DOHH2 (cell line): ENCODE data around the gene CARD8.
A peak's percentile ranks its signal among the peaks of the same experiment; 100 is the strongest.

Experiments
- H3F3A ChIP-seq: fragments of 200-600 bp; sonication (generic), shearing (Covaris generic); 2 replicates; pipeline ENCODE4 v1.6.0; 2016; ENCODE audit warnings: antibody characterized with exemption, mild to moderate bottlenecking; ENCODE audit not compliant: control insufficient read depth, insufficient read depth
- H3K27ac ChIP-seq: fragments of 200-600 bp; sonication (generic); 2 replicates; pipeline ENCODE4 v1.5.1; 2014; ENCODE audit warnings: low read depth, mild to moderate bottlenecking, low read length, moderate library complexity
- H3K27me3 ChIP-seq: fragments of 200-600 bp; sonication (generic); 2 replicates; pipeline ENCODE4 v1.6.1; 2014; ENCODE audit warnings: mild to moderate bottlenecking, low read length, mixed read lengths; ENCODE audit not compliant: control insufficient read depth
- H3K36me3 ChIP-seq: fragments of 200-600 bp; sonication (generic); 2 replicates; pipeline ENCODE4 v1.6.1; 2014; ENCODE audit warnings: mild to moderate bottlenecking, low read length, moderate library complexity, mixed read lengths; ENCODE audit not compliant: control insufficient read depth
- H3K4me1 ChIP-seq: fragments of 200-600 bp; sonication (generic); 2 replicates; pipeline ENCODE4 v1.6.1; 2014; ENCODE audit warnings: mild to moderate bottlenecking, low read length, mixed read lengths; ENCODE audit not compliant: control insufficient read depth
- H3K4me2 ChIP-seq: fragments of 200-600 bp; sonication (generic); 2 replicates; pipeline ENCODE4 v1.6.0; 2014; ENCODE audit warnings: mild to moderate bottlenecking, low read length, moderate library complexity
- H3K4me3 ChIP-seq: fragments of 200-600 bp; sonication (generic); 2 replicates; pipeline ENCODE4 v1.5.1; 2014; ENCODE audit warnings: mild to moderate bottlenecking, low read length, mixed read lengths
- H3K79me2 ChIP-seq: fragments of 200-600 bp; sonication (generic); 2 replicates; pipeline ENCODE4 v1.6.1; 2014; ENCODE audit warnings: mild to moderate bottlenecking, low read length, mixed read lengths; ENCODE audit not compliant: control insufficient read depth
- H3K9me2 ChIP-seq: fragments of 200-600 bp; sonication (generic); replicated peaks from 2 replicates; pipeline ENCODE4 v1.6.1; 2014; ENCODE audit warnings: mild to moderate bottlenecking, low read length, mixed read lengths; ENCODE audit not compliant: control insufficient read depth
- H3K9me3 ChIP-seq: fragments of 200-600 bp; sonication (generic); 2 replicates; pipeline ENCODE4 v1.6.1; 2014; ENCODE audit warnings: antibody characterized with exemption, low read length, mixed read lengths; ENCODE audit not compliant: control insufficient read depth, insufficient read depth
- H4K20me1 ChIP-seq: fragments of 200-600 bp; sonication (generic); 2 replicates; pipeline ENCODE4 v1.6.0; 2014; ENCODE audit warnings: low read depth, mild to moderate bottlenecking, antibody characterized with exemption, low read length, moderate library complexity; ENCODE audit not compliant: control insufficient read depth, insufficient read depth
- EZH2phosphoT487 ChIP-seq: fragments of 200-600 bp; sonication (generic); IDR thresholded peaks from 2 replicates; pipeline ENCODE4 v1.6.1; 2017; ENCODE audit warnings: borderline replicate concordance, mild to moderate bottlenecking, antibody characterized with exemption, low read length, moderate library complexity, mixed read lengths
- TF ChIP-seq, protein P1 (sequence below): fragments of 200-600 bp; sonication (generic); IDR thresholded peaks from one replicate; pipeline ENCODE4 v1.5.1; 2014; ENCODE audit warnings: antibody characterized with exemption, mild to moderate bottlenecking, low read depth, low read length; ENCODE audit not compliant: poor library complexity, severe bottlenecking

Gene CARD8

DNA sequence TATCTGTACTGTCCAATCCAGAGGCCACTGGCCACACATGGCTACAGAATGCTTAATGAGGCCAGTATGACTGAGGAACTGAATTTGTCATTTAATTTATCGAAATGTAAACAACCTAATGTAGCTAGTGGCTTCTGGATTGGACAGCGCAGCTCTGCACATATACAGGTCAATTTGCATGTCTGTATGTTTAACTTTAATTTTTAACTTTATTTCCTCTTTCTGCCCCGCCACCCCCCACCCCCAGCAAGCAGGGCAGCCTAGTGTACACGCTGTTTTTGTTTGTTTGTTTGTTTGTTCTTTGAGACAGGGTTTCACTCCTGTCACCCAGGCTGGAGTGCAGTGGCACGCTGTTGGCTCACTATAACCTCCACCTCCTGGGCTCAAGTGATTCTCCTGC lies 69.7 kb downstream of the CARD8 start:
- H3K27me3 ChIP-seq, result no peaks in the 10 kb centered on the region
- H3K9me2 ChIP-seq, result no peaks in the 10 kb centered on the region
- peaks cover 44% of the 10 kb centered on the region for H3K36me3 ChIP-seq
- H4K20me1 ChIP-seq, result no peaks in the 10 kb centered on the region
- H3K4me2 ChIP-seq, result peak overlapping the region; percentile 82
- peaks cover 4% of the 10 kb centered on the region; the same call in 1 of the 2 replicates for H3K9me3 ChIP-seq
- peaks cover 21% of the 10 kb centered on the region for H3F3A ChIP-seq
- H3K27ac ChIP-seq, result peak overlapping the region; percentile 92
- peaks cover 46% of the 10 kb centered on the region for H3K4me1 ChIP-seq
- no peaks in the 10 kb centered on the region for H3K79me2 ChIP-seq
- no peak for TF ChIP-seq EZH2phosphoT487
- TF ChIP-seq, protein P1, sequence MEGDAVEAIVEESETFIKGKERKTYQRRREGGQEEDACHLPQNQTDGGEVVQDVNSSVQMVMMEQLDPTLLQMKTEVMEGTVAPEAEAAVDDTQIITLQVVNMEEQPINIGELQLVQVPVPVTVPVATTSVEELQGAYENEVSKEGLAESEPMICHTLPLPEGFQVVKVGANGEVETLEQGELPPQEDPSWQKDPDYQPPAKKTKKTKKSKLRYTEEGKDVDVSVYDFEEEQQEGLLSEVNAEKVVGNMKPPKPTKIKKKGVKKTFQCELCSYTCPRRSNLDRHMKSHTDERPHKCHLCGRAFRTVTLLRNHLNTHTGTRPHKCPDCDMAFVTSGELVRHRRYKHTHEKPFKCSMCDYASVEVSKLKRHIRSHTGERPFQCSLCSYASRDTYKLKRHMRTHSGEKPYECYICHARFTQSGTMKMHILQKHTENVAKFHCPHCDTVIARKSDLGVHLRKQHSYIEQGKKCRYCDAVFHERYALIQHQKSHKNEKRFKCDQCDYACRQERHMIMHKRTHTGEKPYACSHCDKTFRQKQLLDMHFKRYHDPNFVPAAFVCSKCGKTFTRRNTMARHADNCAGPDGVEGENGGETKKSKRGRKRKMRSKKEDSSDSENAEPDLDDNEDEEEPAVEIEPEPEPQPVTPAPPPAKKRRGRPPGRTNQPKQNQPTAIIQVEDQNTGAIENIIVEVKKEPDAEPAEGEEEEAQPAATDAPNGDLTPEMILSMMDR, result no peak
- peak overlapping the region; percentile 70 for H3K4me3 ChIP-seq

GRCh38 chr19:48183356-48183755 lies 72.4 kb downstream of the CARD8 start:
- H3K4me1 ChIP-seq, result peaks cover 39% of the 10 kb centered on the region
- peaks cover 21% of the 10 kb centered on the region for H3F3A ChIP-seq
- H3K27me3 ChIP-seq, result no peaks in the 10 kb centered on the region
- no peaks in the 10 kb centered on the region for H3K9me2 ChIP-seq
- H3K27ac ChIP-seq, result no peak overlapping the region
- no peaks in the 10 kb centered on the region for H4K20me1 ChIP-seq
- peaks cover 36% of the 10 kb centered on the region for H3K36me3 ChIP-seq
- TF ChIP-seq, protein P1, result no peak
- no peak for TF ChIP-seq EZH2phosphoT487
- no peaks in the 10 kb centered on the region for H3K79me2 ChIP-seq
- H3K9me3 ChIP-seq, result peaks cover 4% of the 10 kb centered on the region; the same call in 1 of the 2 replicates
- H3K4me2 ChIP-seq, result no peak overlapping the region
- H3K4me3 ChIP-seq, result no peak overlapping the region

DNA sequence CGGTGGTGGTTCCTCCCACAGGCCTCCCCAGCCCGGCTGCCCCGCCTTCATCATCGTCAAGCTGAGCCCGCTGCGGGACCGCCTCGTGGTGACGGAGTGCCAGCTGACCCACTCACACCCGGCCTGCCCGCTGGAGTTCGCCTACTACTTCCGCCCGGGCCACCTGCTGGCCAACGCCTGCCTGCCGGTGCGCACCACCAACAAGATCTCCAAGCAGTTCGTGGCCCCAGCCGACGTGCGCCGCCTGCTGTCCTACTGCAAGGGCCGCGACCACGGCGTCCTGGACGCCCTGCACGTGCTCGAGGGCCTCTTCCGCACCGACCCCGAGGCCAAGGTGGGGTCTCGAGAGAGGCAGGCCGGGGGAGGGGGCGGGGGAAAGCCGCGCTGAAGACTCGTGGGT lies 73.3 kb downstream of the CARD8 start:
- H3K9me3 ChIP-seq, result peaks cover 4% of the 10 kb centered on the region; the same call in 1 of the 2 replicates
- TF ChIP-seq, protein P1, result no peak
- TF ChIP-seq EZH2phosphoT487, result no peak

DNA sequence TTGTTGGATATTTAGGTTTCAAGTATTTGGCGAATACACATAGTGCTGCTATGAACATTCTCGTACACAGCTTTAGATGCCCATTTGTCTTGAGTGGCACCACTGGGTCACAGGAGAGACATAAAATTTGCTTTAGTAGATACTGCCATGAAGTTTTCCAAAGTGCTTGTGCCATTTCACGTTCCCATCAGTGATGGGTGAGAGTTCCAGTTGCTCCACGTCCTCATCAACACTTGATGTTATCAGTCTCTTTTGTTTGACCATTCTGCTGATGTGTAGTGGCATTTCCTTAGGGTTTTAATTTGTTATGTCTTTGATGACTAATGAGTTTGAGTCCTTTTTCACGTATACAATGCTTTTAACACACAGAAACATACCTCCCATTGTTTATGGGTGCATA lies 74.2 kb downstream of the CARD8 start:
- Histone ChIP-seq H3K4me1 (peaks cover 33% of the 10 kb centered on the region), H3K4me3 (no peak overlapping the region), H3K9me2 (no peaks in the 10 kb centered on the region), H4K20me1 (no peaks in the 10 kb centered on the region), H3K4me2 (no peak overlapping the region), H3K9me3 (peaks cover 4% of the 10 kb centered on the region; the same call in 1 of the 2 replicates), H3F3A (peaks cover 19% of the 10 kb centered on the region; the same call in 1 of the 2 replicates), H3K27me3 (no peaks in the 10 kb centered on the region), H3K36me3 (peaks cover 25% of the 10 kb centered on the region), H3K79me2 (no peaks in the 10 kb centered on the region), H3K27ac (no peak overlapping the region)
- no peak for TF ChIP-seq EZH2phosphoT487
- TF ChIP-seq, protein P1, result no peak

More for the DNA sequence above, 73.3 kb downstream of the CARD8 start:
- peaks cover 23% of the 10 kb centered on the region for H3F3A ChIP-seq
- peaks cover 39% of the 10 kb centered on the region for H3K4me1 ChIP-seq
- H4K20me1 ChIP-seq, result no peaks in the 10 kb centered on the region
- H3K4me2 ChIP-seq, result no peak overlapping the region
- no peaks in the 10 kb centered on the region for H3K79me2 ChIP-seq
- no peak overlapping the region for H3K4me3 ChIP-seq
- no peaks in the 10 kb centered on the region for H3K27me3 ChIP-seq
- H3K36me3 ChIP-seq, result peaks cover 30% of the 10 kb centered on the region
- H3K9me2 ChIP-seq, result no peaks in the 10 kb centered on the region
- no peak overlapping the region for H3K27ac ChIP-seq
